Ascending aorta (tissue), 2 donors: ENCODE measurements around the gene HECW1. TPM values are rescaled to one million over a fixed set of nuclear protein-coding genes. Genes with fewer than 3 reads are reported as not detected.
"Not testable (repeated sequence)": the region's sequence is repeated elsewhere in the genome, so short reads cannot be mapped to it uniquely, and the experiment has no call there.

Source experiments
- DNase-seq, 2 donors: peaks; one replicate each; pipeline ENCODE4 v3.0.0-alpha.2; 2019; ENCODE audit warnings: low spot score in 2 of 2
- H3K27ac ChIP-seq, 2 donors: fragments of 200-600 bp; sonication (generic); one replicate each; pipeline ENCODE4 v1.5.1; 2016 to 2017; ENCODE audit warnings: mild to moderate bottlenecking in 1 of 2
- H3K27me3 ChIP-seq: fragments of 200-600 bp; sonication (generic); one replicate; pipeline ENCODE4 v1.5.1; 2017
- H3K36me3 ChIP-seq, 2 donors: fragments of 200-600 bp; sonication (generic); one replicate each; pipeline ENCODE4 v1.5.1; 2016
- H3K4me1 ChIP-seq, 2 donors: fragments of 200-600 bp; sonication (generic); one replicate each; pipeline ENCODE4 v1.5.1; 2016 to 2017; ENCODE audit warnings: mild to moderate bottlenecking in 1 of 2
- H3K4me3 ChIP-seq, 2 donors: fragments of 200-600 bp; sonication (generic); one replicate each; pipeline ENCODE4 v1.5.1; 2016 to 2017; ENCODE audit warnings: mild to moderate bottlenecking in 1 of 2
- H3K9me3 ChIP-seq, 2 donors: fragments of 200-600 bp; sonication (generic); one replicate each; pipeline ENCODE4 v1.5.1; 2016
- intact Hi-C: fragments of 100-400 bp; cut with DNase I; formaldehyde crosslinking; loops from one replicate; pipeline ENCODE4 v1.15.1; 2023
- total RNA-seq: library from RNA; depleted of rRNA; stranded (reverse); fragments of >200 nt; gene quantifications from one replicate; pipeline ENCODE4 v1.1.0, GENCODE V29; 2016
- TF ChIP-seq, protein P1 (sequence below), 3 experiments: fragments of 200-600 bp in 2 of 3; fragments of 450-650 bp in 1 of 3; sonication (generic) in 2 of 3; IDR thresholded peaks; one replicate each; pipeline ENCODE4 v1.5.1; 2016 to 2019; ENCODE audit warnings: antibody characterized with exemption in 3 of 3, mild to moderate bottlenecking in 1 of 3, moderate library complexity in 1 of 3

HECW1 gene
- total RNA-seq, 1 donor from 2014 or later = not detected

DNA sequence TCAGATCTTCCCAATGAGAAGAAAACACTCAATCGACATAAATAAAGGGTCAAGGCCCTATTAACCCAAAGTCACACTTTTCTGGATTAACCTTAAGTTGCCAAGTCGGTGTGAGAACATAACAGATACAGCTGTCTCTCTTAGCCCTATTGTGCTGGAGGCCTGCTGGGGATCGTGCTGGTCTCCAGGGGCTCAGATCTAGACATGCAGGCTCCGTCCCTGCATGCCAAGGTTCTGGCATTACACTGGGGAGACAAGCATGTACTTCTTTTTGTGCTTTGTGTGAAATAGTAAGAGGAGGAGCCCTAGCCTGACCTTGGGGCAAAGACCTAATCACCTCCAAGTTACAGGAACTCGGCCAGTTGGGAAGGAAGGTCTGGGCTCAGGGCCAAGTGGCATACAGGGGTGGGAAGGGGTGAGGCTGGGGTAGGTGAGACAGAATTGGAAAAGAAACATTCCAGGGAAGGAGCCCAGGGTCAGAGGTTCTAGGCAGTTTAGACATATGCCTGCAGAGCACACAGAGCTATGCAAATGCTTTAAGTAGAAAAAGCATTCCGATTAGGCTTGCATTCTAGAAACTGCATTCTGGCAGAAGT is 216.4 kb downstream of the HECW1 start:
- intact Hi-C loops = no loop called here

DNA sequence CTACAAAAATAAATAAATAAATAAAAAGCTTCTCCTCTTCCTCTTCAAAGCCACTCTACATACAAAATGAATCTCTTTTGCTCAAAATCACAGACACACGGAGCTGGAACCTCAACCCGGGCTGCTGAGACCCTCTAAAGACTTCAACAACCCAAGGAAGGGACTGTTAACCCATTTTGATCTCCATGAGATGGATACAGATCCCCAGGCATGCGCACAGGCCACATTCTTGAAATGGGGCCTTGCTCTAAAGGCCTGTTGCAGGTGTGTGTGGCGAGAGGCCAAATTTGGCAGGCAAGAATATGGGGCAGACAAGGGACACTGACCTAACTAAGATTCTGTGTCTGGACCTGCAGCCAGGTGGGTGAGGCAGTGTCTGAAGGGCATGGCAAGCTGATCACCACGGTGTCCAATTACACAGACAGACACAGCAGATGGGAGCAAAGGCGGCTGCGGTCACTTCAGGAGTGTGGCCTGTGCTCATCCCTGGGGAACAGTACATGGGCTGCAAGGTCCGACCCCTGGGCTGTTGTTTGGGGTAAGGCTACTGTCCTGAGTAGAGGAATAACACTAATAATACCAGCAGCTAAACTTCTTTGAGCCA is 219.8 kb downstream of the HECW1 start:
- no peaks in the 10 kb centered on the region for H3K36me3 ChIP-seq
- intact Hi-C loops = no loop called here
- no peaks in the 10 kb centered on the region for H3K9me3 ChIP-seq
- TF ChIP-seq, protein P1, sequence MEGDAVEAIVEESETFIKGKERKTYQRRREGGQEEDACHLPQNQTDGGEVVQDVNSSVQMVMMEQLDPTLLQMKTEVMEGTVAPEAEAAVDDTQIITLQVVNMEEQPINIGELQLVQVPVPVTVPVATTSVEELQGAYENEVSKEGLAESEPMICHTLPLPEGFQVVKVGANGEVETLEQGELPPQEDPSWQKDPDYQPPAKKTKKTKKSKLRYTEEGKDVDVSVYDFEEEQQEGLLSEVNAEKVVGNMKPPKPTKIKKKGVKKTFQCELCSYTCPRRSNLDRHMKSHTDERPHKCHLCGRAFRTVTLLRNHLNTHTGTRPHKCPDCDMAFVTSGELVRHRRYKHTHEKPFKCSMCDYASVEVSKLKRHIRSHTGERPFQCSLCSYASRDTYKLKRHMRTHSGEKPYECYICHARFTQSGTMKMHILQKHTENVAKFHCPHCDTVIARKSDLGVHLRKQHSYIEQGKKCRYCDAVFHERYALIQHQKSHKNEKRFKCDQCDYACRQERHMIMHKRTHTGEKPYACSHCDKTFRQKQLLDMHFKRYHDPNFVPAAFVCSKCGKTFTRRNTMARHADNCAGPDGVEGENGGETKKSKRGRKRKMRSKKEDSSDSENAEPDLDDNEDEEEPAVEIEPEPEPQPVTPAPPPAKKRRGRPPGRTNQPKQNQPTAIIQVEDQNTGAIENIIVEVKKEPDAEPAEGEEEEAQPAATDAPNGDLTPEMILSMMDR (IDR thresholded peaks at IDR 0.05) = no peak
- no peak for DNase-seq
- H3K27me3 ChIP-seq = no peaks in the 10 kb centered on the region
- H3K4me1 ChIP-seq = no peaks in the 10 kb centered on the region
- H3K27ac ChIP-seq = no peak overlapping the region
- H3K4me3 ChIP-seq = no peak overlapping the region

More for the DNA sequence above, 216.4 kb downstream of the HECW1 start:
- H3K27me3 ChIP-seq = no peaks in the 10 kb centered on the region
- H3K36me3 ChIP-seq = no peaks in the 10 kb centered on the region
- no peaks in the 10 kb centered on the region for H3K9me3 ChIP-seq
- no peak overlapping the region for H3K27ac ChIP-seq
- TF ChIP-seq, protein P1 (IDR thresholded peaks at IDR 0.05) = no peak
- H3K4me1 ChIP-seq = no peaks in the 10 kb centered on the region
- no peak overlapping the region for H3K4me3 ChIP-seq
- no peak for DNase-seq

DNA sequence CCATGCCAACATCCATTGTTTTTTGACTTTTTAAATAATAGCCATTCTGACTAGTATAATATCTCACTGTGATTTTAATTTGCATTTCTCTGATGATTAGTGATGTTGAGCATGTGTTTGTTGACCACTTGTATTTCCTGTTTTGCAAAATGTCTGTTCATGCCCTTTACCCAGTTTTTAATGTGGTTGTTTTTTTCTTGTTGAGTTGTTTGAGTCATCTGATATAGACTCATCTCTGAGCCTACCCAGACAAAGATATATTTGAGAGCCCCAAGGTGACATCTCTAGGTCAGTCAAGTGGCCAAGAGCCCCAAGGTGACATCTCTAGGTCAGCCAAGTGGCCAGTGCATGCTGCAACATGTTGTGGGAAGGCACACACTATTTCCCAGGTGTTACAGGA is 224.7 kb downstream of the HECW1 start:
- Histone ChIP-seq H3K27ac (no peak overlapping the region), H3K4me3 (no peak overlapping the region), H3K27me3 (no peaks in the 10 kb centered on the region), H3K36me3 (no peaks in the 10 kb centered on the region), H3K4me1 (no peaks in the 10 kb centered on the region), H3K9me3 (no peaks in the 10 kb centered on the region)
- no peak for DNase-seq
- intact Hi-C loops = no loop called here
- TF ChIP-seq, protein P1 (IDR thresholded peaks at IDR 0.05) = no peak

DNA sequence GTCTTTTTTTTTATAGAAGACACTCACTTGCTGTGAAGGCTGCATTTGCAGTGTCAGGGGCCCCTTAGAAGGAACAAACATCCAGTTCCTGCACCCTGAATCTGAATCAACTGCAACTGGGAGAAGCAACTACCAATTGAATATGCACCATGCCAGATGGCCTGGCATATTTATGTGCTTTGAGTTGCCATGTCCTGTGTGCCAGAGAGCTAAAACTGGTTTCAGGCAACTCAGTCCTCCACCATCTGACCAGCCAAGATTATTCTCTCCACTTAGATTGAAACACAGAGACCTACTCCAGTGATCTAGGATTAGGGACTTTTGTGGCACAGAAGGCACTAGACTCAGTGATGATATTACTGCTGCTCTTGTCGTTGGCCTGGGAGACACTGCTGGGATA is 225.4 kb downstream of the HECW1 start:
- intact Hi-C loops = no loop called here
- no peak for DNase-seq

DNA sequence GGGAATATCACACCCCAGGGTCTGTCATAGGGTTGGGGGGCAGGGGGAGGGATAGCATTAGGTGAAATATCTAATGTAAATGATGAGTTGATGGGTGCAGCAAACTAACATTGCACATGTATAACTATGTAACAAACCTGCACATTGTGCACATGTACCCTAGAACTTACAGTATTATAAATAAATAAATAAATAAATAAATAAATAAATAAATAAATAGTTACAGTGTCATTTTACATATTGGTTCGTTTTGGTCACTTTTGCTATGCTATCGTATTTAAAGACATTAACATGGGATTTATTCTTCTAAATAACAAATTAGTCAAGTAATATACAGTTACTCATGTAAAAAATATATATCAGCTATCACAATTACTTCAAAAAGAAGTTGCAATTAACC is 228.7 kb downstream of the HECW1 start:
- DNase-seq = no peak
- H3K27me3 ChIP-seq = no peaks in the 10 kb centered on the region
- no peaks in the 10 kb centered on the region for H3K36me3 ChIP-seq
- H3K27ac ChIP-seq = no peak overlapping the region
- no peak overlapping the region for H3K4me3 ChIP-seq
- intact Hi-C loops = no loop called here
- TF ChIP-seq, protein P1 (IDR thresholded peaks at IDR 0.05) = no peak
- no peaks in the 10 kb centered on the region for H3K9me3 ChIP-seq
- H3K4me1 ChIP-seq = no peaks in the 10 kb centered on the region

More for the DNA sequence above, 225.4 kb downstream of the HECW1 start:
- Histone ChIP-seq H3K4me1 (no peaks in the 10 kb centered on the region), H3K9me3 (no peaks in the 10 kb centered on the region), H3K27me3 (no peaks in the 10 kb centered on the region), H3K4me3 (no peak overlapping the region), H3K36me3 (no peaks in the 10 kb centered on the region), H3K27ac (no peak overlapping the region)
- TF ChIP-seq, protein P1 (IDR thresholded peaks at IDR 0.05) = no peak

DNA sequence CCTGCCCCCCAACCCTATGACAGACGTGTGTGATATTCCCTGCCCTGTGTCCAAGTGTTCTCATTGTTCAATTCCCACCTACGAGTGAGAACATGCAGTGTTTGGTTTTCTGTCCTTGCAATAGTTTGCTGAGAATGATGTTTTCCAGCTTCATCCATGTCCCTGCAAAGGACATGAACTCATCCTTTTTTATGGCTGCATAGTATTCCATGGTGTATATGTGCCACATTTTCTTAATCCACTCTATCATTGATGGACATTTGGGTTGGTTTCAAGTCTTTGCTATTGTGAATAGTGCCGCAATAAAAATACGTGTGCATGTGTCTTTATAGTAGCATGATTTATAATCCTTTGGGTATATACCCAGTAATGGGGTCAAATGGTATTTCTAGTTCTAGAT is 231.0 kb downstream of the HECW1 start:
- H3K27me3 ChIP-seq, H3K4me1 ChIP-seq, H3K9me3 ChIP-seq, H3K27ac ChIP-seq, intact Hi-C loops, DNase-seq, H3K36me3 ChIP-seq, H3K4me3 ChIP-seq: not testable (repeated sequence)

DNA sequence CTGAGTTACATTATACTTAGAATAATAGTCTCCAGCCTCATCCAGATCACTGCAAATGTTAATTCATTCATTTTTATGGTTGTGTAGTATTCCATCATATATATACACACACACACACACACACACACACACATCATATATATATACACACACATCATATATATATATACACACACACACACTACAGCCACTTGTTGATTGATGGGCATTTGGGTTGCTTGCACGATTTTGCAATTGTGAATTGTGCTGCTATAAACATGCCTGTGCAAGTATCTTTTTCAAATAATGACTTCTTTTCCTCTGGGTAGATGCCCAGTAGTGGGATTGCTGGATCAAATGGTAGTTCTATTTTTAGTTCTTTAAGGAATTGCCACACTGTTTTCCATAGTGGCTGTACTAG is 233.2 kb downstream of the HECW1 start:
- H3K4me3 ChIP-seq, intact Hi-C loops, DNase-seq, H3K27me3 ChIP-seq, H3K9me3 ChIP-seq, H3K4me1 ChIP-seq, H3K27ac ChIP-seq, H3K36me3 ChIP-seq: not testable (repeated sequence)
